ENCODE results near the gene YWHAQ.

Gene YWHAQ

DNA sequence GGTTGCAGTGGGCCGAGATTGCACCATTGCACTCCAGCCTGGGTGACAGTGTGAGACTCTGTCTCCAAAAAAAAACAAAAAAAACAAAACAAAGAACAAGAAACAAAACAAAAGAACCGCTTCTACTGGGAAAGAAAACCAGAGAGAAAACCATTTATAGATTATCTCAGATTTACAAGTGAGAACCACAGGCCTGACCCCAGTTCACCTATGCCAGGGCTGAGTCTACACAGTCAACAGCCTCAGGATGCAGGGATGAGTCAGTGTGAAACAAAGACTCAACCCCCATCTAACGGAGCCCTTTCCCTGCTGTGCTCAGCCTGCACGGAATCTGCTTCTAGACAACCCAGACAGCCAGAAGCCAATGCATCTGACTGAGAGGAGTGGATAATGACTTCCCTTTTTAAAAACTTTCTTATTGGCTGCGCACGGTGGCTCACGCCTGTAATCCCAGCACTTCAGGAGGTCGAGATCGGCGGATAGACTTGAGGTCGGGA is 25.5 kb upstream of the YWHAQ start:
- TF ChIP-seq CTCF (IDR thresholded peaks at IDR 0.05; ENCODE audit: borderline replicate concordance, insufficient read depth, low read depth, low read length): no peak
- H3K4me3 ChIP-seq (ENCODE audit: low read depth, low read length): no peak overlapping the region

GRCh38 chr2:9655441-9656269 is 24.9 kb upstream of the YWHAQ start:
- H3K4me3 ChIP-seq (ENCODE audit: low read depth, low read length): no peak overlapping the region
- TF ChIP-seq CTCF (IDR thresholded peaks at IDR 0.05; ENCODE audit: borderline replicate concordance, insufficient read depth, low read depth, low read length): no peak

DNA sequence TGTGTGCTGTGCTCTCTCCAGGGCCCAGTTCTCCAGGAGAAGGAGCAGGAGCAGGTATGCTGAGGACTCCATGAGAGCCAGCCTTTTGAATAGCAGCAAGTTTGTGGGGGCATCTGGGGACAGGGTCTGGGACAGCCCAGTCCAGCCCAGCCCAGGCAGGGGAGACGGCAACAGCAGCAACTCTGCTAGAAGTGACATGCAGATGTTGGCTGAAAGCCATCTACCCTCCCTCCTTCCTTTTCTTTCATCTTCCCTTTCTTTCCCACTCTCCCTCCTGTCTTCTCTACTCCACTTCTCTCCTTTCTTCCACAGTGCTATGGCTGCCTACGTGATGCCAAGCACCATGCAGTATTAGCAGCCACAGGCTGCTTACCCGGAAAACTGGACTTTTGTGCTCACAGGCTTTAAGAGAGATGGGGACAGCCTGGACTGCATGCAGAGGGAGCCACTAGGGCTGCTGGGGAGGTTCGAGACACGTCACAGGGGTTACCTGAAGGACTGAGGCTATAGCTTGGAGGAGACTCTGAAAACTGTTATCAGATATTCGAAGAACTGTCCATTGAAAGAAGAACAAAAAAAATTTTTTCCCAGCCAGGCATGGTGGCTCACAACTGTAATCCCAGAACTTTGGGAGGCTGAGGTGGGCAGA is 23.8 kb upstream of the YWHAQ start:
- TF ChIP-seq CTCF (IDR thresholded peaks at IDR 0.05; ENCODE audit: borderline replicate concordance, insufficient read depth, low read depth, low read length): no peak
- H3K4me3 ChIP-seq (ENCODE audit: low read depth, low read length): no peak overlapping the region

GRCh38 chr2:9653485-9654271 is 22.9 kb upstream of the YWHAQ start:
- no peak overlapping the region for H3K4me3 ChIP-seq (ENCODE audit: low read depth, low read length)
- no peak for TF ChIP-seq CTCF (IDR thresholded peaks at IDR 0.05; ENCODE audit: borderline replicate concordance, insufficient read depth, low read depth, low read length)

DNA sequence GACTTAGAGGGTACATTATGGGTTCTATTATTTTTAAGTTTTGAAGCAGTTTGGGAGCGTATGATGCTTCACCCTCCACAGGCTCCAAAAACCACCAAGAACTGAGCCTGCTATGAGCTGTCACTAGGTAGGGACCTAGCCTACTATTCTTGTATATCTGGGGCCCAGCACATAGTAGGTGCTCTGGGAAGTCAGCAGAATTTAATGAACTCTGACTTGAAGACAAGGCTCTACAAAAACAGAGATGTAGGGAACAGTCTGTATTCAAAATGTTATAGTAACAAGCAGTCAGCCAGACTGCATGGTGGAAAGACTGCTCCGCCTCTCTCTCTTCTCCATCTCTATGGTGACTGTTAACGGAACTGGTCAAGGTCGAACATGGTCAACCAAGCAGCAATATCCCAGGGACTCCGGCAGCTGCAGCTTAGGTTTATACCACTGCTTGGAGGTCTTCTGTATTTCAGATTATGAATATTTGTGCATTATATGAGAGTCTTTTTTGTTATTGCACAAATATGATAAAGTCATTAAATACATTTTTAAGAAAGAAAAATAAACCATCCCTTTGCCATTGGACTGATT is 22.2 kb upstream of the YWHAQ start:
- no peak for TF ChIP-seq CTCF (IDR thresholded peaks at IDR 0.05; ENCODE audit: borderline replicate concordance, insufficient read depth, low read depth, low read length)
- no peak overlapping the region for H3K4me3 ChIP-seq (ENCODE audit: low read depth, low read length)

DNA sequence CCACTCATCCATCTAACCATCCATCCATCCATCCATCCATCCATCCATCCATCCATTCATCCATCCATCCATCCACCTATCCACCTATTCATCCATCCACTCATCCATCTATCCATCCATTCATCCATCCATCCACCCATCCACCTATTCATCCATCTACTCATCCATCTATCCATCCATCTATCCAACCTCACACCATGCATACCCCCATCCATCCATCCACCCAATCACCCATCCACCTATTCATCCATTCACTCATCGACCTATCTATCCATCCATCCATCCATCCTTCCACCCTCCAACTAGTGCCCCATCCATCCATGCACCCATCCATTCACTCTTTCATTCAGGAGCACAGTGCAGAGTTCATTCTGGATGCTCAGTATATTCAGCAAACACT is 21.5 kb upstream of the YWHAQ start:
- no peak for TF ChIP-seq CTCF (IDR thresholded peaks at IDR 0.05; ENCODE audit: borderline replicate concordance, insufficient read depth, low read depth, low read length)
- no peak overlapping the region for H3K4me3 ChIP-seq (ENCODE audit: low read depth, low read length)

Measured in GM12875 (cell line).